Stimulated activated CD4-positive, alpha-beta T cell treated with anti-CD3 and anti-CD28 coated beads, TNF-alpha, amount 100 ng/mL, for 1 hour (primary cell): Measurements from ENCODE around the gene RNF220.

Source experiments
- DNase-seq, 3 donors: peaks; one replicate each; pipeline ENCODE4 v3.0.0-alpha.2; 2020; ENCODE audit warnings: low read depth in 3 of 3, low spot score in 1 of 3

RNF220 gene

DNA sequence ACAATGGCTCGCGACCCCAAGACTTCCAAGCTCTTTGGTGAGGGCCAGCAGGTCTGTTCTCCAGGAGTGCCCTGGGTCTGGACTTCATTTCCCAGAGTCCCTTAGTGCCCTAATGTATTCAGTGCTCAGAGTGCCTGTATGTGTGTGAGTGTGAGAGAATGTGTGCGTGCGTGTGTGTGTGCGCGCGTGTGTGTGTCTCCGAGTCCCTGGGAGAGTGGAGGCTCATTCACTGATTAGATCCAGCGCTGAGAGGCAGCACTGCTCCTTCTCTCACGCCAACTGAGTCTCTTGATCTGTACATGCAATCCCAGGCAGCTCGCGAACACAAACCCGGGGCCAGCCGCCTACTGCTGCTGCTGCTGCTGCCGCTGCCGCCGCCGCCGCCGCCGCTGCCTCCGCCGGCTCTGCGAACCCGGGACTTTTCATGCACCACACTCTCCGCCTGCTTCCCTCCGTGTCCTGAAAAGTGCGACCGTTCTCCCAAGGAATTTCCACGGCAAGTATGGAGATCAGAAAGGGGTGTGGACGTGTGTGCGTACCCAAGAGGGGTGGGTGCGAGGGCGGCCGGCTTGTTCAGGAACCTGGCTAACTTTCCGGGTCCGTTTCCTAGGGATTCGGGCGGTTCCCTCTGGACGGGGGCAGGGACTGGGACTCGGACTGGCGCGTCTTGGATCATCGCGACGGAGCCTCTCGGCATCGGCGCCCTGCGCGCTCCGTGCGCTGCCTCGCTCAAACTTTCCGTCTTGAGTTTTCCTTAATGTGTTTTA is at the start of gene RNF220:
Gene RNF220, plus strand, starts transcription at position 225 of the 767 bp plus-strand sequence.
- peak in 1 of 3 donors; percentile 22 for DNase-seq

DNA sequence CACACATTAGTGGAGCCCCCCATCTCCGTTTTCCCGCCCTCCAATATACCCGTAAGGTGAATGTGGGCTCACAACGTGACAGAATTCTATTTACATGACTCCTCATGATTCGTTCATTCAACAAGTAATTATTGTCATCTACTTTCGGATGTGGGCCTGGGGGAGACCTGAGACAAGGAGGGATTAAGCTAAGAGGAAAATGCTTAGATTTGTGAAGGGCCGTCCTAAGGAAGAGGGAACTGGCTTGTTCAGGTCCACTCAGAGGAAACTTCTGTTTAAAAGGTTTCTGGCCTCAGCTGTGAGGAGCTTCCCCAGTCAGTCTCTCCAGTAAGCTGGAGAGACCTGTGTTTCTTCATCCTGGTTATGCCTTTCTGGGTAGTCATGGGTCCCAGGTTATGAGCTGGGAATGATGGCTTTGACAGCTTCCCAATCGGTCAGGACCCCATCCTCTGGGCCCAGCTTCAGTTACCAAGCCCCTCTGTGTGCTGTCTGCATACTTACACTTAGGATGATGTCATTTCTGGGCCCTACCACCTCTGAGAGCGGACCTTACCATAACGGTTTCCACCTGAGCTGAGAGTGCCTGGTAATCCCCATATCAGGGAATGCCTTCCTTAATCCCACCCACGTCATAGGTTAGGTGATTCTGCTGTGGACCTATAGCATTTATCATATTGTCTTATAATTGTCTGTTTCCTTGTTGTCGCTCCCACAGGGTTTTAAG is 49.3 kb upstream of the RNF220 start:
- DNase-seq: no peak

DNA sequence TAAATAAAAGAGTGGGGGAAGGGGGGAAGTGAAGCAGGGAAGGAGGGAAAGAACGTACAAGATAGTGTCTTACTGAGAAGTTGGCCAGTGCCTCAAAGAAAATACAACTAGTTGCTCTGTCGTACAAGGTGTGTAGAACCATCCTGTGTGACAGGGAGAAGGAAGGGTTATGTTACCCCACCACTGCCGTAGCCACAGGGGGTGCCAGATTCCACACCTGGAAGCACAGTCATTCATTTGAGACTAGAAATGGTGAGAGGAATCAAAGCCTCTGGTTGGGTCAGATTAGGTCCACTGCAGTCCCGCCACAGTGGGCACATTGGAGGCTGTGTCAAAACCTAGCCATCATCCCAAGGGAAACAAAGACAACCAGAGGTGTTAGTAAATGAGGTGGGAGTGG is 47.3 kb upstream of the RNF220 start:
- no peak for DNase-seq

DNA sequence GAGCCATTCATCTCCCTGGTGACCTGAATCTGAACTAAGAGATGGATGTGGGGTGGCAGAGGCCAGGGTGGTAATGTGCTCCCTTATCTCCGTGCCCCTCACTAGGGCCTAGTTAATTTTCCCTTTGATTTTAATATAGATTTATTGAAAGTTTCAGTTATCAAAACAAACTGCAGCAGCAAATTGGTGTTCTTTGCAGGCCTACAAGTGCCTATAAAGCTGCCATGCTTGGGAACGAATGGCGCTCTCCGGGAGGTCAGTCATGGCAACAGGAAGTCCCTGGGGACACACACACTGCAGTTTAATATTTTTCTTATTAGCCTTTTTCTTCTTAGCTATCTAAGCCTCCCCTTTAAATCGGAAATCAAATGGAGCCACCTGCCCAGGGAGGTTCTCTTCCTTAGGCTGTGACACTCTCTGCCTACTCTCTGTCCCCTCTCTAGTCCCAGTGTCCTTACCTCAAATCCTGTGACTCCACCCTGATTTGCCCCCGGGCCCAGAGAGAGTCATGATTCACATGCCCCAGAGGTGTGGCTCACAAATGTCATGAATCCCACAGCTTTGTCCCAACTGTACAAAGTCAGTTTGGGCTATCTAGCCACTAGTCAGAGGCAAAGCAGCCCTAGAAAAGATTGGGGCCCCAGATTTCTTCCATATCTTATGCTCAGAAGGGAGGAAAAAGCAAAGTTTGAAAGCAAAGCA is 45.7 kb upstream of the RNF220 start:
- DNase-seq: no peak

DNA sequence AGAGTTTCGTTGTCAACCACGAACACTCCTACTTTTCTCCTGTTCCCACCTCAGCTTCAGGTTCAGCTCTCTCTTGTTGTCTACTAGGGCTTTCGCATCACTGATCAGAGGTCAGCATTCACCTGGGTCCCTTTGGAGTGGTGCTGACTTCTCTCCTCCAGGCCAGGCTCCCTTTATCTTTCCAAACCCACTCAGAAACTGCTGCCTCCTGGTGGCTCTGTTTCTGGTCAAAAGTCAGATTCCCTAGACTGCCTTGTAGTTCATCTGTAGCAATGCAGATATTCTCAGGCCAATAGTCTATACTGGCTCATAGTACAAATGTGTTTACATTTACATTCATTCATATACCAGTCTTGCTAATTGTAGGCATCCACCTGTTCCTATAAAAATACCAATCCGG is 43.6 kb upstream of the RNF220 start:
- no peak for DNase-seq

DNA sequence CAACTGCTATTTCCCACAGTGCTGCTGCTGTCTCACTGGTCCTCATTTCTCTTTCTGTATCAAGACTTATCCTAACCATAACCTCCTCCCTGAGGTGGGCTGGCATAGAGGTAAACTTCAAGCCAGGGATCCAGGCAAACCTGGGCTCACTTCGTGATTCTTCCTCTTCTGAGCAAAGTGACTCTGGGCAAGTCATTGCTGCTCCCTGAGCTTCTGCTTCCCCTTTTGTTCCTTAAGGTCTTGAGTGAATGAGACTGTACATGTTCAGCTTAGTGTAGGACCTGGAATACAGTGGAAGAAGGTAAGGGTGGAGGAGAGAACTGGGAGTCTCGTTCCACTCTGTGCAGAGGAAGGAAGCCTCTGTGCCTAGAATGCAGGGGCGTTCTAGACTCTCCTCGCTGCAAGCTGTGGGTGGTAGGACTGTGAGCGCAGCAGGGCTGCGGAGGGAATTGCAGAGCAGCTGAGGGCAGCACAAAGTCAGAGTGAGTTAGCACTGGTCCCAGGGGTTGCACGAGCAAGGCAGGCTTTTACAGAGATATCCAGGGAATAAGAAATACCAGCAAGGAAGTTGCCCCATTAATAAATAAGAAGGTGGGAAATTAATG is 38.6 kb upstream of the RNF220 start:
- no peak for DNase-seq

DNA sequence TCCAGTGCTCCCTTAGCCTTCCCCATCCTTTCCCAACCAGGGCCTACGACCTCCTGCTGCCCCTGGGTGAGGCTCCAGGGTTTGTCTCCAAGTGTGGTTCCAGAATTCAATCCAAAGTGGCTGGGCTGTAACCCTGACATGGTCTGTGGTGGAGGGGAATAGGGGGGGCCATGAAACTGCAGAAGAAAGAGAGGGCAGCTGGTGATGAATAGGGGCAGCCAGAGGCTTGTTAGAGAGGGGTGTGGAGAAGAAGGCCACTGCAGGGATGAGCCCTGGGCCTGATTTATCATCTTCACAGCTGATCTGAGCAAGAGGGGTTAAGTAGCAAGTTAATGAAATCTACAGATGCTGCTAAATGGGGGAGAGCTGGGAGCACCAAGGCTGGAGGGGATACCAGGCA is 37.1 kb upstream of the RNF220 start:
- DNase-seq: no peak

DNA sequence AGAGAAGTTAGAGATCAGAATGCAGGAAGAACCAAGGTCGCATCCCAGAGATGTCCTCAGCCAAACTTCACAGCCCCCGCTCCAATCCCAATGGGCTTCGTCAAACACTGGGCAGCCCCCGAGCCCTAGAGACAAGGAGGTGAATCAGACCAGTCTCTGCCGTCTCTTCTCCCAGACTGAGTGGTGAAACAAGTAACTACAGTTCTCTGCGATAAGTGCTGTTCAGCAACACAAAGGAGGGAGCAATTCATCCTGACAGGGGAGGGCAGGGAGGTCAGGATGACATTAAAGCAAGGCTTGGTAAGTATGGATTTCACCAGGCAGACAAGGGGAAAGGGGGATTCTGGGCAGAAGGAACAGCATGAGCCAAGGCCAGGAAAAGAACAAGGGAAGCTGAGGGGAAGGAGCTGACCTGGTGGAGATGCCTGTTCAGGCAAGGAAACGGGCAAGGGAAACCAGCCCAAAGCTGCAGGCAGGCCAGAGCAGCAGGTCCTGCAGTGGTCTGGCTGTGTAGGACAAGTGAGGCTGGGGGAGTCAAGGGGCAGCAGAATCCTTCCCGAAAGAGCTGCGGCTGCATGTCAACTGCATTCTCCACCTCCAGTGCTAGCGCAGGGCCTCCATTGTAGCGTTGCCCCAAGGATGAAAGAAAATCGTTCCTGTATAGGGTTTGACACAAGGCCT is 36.4 kb upstream of the RNF220 start:
- no peak for DNase-seq

DNA sequence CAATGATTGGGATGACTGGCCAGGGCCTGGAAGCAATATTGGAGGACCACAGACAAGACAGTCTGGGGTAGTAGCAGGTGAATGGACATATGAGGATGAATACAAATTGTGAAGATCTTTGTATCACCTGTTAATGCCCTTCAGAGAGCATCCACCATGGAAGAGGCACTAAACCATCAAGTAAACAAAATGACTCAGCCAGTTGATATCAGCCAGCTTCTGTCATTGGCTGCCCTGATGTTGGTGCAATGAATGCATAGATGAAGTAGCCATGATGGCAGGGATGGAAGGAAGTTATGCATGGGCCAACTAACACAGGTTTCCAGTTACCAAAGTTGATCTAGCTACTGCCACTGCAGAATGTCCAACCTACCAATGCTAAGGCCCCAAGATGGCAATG is 33.8 kb upstream of the RNF220 start:
- no peak for DNase-seq

DNA sequence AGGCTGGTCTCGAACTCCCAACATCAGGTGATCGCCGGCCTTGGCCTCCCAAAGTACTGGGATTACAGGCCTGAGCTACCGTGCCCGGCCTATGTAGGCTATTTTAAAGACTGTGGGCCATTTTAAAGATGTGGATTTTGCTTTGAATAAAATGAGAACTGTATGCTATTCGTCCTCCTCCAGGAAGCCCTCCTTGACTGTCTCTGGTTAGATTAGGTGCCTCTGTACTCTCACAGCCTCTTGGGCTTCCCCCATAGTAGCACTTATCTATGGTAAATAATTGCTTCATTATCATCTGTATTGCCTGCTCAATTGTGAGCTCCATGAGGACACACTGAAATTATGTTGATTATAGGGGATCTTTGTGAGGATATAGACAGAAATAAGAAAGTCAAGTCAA is 29.5 kb upstream of the RNF220 start:
- DNase-seq: no peak

DNA sequence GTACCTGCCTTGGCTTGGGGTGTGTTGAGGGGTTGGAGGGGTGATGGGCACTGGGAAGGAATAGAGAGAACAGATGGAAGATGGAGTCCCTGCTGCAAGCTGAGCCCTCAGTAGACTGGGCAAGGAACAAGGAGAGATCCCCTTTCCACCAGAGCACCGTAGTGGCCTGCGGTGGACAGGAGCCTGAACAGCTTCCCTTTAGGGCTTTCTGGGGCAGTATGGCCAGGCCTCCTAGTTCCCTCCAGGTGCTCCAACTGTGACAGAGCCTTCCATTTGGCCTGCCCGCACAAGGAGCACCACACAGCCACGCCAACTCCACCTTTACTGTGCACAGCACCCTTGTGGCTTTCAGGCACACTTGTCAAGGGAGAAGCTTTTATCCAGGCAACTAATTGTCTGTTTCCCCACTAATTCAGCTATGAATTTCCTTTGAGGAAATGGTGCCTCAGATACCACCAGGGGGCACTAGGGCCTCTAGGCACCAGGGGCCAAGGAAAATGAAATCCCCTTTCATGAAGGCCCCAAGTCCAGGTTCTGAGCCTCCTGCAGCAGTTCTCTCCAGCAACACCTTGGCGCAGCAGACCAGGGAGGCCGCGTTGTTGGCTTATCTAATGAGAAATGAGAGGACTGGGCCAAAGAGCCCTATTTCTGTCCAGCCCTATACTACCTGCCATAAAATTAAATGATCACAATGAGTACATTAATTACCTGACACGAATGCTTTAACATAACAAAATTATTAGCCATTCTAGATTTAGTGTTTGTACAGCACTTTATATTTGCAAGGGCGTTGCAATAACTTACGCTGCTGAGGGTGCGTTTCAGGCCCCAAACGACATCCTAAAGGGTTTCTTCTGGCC is 26.9 kb upstream of the RNF220 start:
- peak in 1 of 3 donors; percentile 8 for DNase-seq

DNA sequence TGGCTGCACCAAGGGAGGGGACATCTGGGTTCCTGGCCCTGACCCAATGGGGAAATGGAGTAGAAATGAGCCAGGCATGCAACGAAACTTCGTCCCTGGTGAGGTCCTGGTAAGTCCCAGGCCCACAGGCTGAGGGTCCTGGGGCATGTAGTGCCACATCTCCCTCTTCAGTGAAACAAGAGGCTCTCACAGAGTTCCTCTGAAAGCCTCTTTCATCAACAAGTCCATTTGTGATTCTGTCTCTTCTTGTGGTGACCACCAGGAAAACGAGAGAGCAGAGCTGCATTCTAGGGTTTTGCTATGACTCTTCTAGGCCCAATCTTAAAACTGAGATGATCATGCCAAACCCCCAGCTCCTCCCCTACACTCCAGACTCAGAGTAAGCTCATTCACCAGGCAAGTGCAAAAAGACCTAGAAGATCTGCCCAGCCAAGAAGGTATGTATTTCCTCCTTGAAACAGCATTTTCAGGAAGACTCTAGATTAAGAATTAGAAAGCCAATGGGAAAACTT is 24.3 kb upstream of the RNF220 start:
- DNase-seq: no peak

DNA sequence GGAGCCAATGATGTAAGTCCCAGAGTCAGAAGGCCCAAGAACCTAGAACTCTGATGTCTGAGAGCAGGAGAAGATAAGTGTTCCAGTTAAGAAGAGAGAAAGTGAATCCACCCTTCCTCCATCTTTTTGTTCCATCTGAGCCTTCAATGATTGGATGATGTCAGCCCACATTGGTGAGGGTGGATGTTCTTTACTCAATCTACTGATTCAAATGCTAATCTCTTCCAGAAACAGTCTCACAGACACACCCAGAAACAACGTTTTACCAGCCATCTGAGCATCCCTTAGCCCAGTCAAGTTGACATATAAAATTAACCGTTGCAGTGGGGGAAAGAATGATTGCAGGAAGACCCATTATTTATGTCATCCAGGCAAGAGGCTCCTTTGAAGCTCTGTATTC is 16.5 kb upstream of the RNF220 start:
- no peak for DNase-seq

DNA sequence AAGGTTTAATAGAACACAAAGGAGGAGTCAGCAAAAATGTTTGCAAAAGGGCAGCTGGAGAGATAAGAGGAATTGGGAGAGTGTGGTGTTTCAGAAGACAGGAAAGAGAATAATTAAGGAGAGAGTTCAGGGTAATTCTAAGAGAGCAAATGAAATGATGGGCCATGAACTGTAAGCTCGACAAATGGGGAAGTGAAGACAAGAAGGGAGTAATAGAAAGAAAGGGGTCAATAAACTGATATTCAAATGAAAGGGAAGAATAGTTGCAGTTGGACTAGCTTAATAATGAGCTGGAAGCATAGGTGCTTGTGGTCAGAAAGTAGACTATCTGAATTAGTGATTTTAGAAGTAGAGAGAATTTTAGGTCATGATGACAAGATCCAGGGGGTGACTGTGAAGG is 15.6 kb upstream of the RNF220 start:
- no peak for DNase-seq

DNA sequence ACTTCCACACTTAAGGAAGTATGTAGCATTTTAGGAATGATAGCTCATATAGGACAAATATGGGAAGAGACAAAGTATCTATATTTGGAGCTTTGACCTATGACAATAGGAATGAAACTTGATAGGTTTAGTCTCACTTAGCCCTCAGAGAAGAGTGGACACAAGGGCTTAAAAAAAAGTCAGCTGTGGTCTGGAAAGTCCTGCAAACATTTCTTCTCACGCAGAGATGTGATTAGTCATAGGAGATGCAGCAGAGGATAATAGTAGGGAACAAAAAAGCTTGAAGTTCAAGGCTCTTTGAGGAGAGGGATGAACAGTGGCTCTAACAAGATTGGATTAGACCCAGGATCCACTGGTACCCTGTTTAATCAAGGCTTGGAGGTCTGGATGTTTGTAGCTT is 14.8 kb upstream of the RNF220 start:
- DNase-seq: no peak

DNA sequence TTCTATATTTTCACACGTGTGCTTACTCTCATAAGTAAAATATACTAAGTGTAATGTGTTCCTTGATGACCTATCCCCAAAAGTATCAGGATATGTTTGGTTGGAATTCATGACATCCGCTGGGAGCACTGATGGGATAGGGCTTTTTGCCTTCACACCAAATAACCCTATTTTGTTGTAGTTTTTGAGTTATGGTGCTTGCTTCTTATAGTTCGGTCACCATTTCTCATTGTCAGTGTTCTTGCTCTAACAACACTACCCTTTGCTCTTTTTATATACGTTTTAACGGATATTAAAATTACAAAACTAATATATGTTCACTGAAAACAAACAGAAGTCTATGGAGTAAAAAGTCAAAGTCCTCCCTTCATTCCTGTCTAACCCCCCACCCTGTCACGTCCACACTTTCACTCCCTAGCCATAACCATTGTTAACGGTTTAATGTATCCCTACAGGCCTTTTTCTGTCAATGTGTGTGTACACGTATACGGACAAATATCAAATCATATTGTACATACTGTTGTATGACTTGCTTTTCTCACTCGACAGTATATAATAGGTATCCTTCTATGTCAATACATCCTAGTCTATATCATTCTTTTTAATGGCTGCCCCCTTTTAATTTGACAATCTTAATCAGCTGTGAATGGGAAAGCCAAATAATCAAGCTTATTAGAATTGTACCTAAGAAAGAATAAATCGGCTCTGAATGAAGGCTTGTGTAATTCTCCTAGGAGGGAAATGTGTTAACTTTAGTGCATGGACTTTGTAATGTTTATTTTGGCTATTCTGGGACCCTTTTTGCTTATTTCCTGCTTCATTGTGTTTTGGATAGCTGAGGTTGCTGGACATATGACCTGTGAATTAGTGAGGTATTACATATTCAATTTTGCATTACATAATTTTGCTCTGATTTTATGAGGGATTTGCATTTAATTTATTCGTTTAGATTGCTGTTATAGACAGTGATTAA is 3.5 kb upstream of the RNF220 start:
- no peak for DNase-seq

DNA sequence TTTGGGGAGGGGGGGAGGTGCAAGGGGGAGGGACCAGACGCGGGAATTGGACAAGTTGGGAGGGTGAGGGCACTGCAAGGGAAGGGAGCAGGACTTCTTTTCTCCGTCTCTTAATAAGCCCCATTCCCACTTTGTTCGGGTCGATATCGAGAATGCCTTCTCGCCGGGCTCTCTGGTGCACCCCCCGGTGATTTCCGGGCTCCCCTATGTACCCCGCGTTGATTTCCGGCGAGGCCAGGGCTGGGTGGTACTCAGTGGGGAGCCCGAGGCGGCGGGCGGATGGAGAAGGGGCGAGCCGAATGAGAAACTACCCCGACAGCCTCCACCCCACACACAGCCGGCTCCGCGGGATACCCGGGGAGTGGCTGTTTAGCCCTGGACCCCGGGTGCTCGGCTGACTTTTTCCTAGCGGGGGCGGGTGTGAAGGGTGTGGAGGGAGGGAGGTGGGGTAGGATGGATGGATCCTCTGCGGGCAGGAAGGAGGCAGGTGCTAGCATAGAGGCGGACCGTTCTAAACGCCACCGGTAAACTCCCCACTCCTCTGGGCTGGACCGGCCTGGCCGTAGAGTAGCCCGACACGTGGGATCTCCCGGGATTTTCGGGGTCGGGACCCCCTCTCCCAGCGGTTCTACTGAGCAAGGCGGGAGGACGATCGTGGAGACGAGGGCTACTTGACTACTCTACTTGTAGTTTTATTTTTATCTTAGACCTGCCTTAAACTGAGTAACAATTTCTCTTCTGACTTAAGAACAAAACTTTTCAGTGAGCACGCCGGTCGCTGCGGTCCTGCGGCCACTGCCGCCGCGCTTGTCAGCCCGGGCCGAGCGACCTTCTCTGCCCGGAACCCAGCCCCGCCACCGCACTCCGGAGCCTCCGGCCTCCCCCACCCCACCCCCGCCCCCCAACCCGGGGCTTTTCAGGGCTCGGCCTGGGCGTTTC is 1.0 kb downstream of the RNF220 start:
- DNase-seq: peak in 1 of 3 donors; percentile 10
